Activated CD8-positive, alpha-beta memory T cell treated with anti-CD3 and anti-CD28 coated beads for 48 hours (primary cell): ENCODE results near the gene JKAMP.
"Not testable (repeated sequence)": the region's sequence is repeated elsewhere in the genome, so short reads cannot be mapped to it uniquely, and the experiment has no call there.

ENCODE experiments used
- DNase-seq, 3 experiments: peaks; one replicate each; pipeline ENCODE4 v3.0.0-alpha.2; 2020; ENCODE audit warnings: low read depth in 2 of 3, low spot score in 2 of 3

JKAMP gene

GRCh38 chr14:59483819-59484638, at the start of gene JKAMP, which contains the start of gene L3HYPDH:
Gene JKAMP (plus strand): TSS chr14:59484517. CDS start chr14:59484590, 73 bp downstream.
Gene L3HYPDH (minus strand): TSS chr14:59484408. CDS start chr14:59484316, 92 bp downstream.
- peak; percentile 84 to 89 (median 87) for DNase-seq

GRCh38 chr14:59435101-59435500, 49.2 kb upstream of the JKAMP start:
- DNase-seq = no peak

- DNase-seq = no peak
These were observed 48.3 kb upstream of the JKAMP start for GRCh38 chr14:59435987-59436386.

GRCh38 chr14:59438195-59438647, 46.1 kb upstream of the JKAMP start:
- DNase-seq = no peak

- no peak for DNase-seq
These were observed 44.9 kb upstream of the JKAMP start for GRCh38 chr14:59439256-59439965.

GRCh38 chr14:59448673-59449072, 35.6 kb upstream of the JKAMP start:
- not testable (repeated sequence) for DNase-seq

GRCh38 chr14:59450716-59451115, 33.6 kb upstream of the JKAMP start:
- DNase-seq = no peak

- DNase-seq = no peak
These were observed 32.5 kb upstream of the JKAMP start for GRCh38 chr14:59451849-59452248.

- no peak for DNase-seq
These were observed 30.2 kb upstream of the JKAMP start for GRCh38 chr14:59454139-59454538.

- no peak for DNase-seq
These were observed 28.9 kb upstream of the JKAMP start for GRCh38 chr14:59455411-59455810.

GRCh38 chr14:59458486-59458885, 25.8 kb upstream of the JKAMP start:
- DNase-seq = no peak

- DNase-seq = no peak
These were observed 23.9 kb upstream of the JKAMP start for GRCh38 chr14:59460378-59460777.

- no peak for DNase-seq
These were observed 22.4 kb upstream of the JKAMP start for GRCh38 chr14:59461891-59462290.

GRCh38 chr14:59463787-59464485, 20.4 kb upstream of the JKAMP start:
- DNase-seq = peak in 1 of 3 experiments; percentile 21

- DNase-seq = peak in 2 of 3 experiments; percentile 12 to 24
These were observed 19.6 kb upstream of the JKAMP start for GRCh38 chr14:59464486-59465315.

- peak in 2 of 3 experiments; percentile 19 to 20 for DNase-seq
These were observed 18.8 kb upstream of the JKAMP start, which contains the start of gene GPR135 for GRCh38 chr14:59465316-59466135. Gene GPR135 (minus strand): TSS chr14:59465380. CDS start chr14:59465226, 154 bp downstream.

GRCh38 chr14:59474172-59474571, 10.1 kb upstream of the JKAMP start:
- no peak for DNase-seq

GRCh38 chr14:59475709-59476108, 8.6 kb upstream of the JKAMP start:
- no peak for DNase-seq

GRCh38 chr14:59478540-59478939, 5.8 kb upstream of the JKAMP start:
- no peak for DNase-seq

- DNase-seq = no peak
These were observed 4.2 kb upstream of the JKAMP start for GRCh38 chr14:59480166-59480565.
